GM21825 (cell line): ENCODE results near the gene ERCC6L.

Source experiments
- ATAC-seq: cut with Tn5 transposase; IDR thresholded peaks from one replicate; pipeline ENCODE4 v1.9.1; 2021; ENCODE audit warnings: mild to moderate bottlenecking, moderate library complexity; ENCODE audit not compliant: unreplicated experiment

The ERCC6L gene, protein sequence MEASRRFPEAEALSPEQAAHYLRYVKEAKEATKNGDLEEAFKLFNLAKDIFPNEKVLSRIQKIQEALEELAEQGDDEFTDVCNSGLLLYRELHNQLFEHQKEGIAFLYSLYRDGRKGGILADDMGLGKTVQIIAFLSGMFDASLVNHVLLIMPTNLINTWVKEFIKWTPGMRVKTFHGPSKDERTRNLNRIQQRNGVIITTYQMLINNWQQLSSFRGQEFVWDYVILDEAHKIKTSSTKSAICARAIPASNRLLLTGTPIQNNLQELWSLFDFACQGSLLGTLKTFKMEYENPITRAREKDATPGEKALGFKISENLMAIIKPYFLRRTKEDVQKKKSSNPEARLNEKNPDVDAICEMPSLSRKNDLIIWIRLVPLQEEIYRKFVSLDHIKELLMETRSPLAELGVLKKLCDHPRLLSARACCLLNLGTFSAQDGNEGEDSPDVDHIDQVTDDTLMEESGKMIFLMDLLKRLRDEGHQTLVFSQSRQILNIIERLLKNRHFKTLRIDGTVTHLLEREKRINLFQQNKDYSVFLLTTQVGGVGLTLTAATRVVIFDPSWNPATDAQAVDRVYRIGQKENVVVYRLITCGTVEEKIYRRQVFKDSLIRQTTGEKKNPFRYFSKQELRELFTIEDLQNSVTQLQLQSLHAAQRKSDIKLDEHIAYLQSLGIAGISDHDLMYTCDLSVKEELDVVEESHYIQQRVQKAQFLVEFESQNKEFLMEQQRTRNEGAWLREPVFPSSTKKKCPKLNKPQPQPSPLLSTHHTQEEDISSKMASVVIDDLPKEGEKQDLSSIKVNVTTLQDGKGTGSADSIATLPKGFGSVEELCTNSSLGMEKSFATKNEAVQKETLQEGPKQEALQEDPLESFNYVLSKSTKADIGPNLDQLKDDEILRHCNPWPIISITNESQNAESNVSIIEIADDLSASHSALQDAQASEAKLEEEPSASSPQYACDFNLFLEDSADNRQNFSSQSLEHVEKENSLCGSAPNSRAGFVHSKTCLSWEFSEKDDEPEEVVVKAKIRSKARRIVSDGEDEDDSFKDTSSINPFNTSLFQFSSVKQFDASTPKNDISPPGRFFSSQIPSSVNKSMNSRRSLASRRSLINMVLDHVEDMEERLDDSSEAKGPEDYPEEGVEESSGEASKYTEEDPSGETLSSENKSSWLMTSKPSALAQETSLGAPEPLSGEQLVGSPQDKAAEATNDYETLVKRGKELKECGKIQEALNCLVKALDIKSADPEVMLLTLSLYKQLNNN

DNA sequence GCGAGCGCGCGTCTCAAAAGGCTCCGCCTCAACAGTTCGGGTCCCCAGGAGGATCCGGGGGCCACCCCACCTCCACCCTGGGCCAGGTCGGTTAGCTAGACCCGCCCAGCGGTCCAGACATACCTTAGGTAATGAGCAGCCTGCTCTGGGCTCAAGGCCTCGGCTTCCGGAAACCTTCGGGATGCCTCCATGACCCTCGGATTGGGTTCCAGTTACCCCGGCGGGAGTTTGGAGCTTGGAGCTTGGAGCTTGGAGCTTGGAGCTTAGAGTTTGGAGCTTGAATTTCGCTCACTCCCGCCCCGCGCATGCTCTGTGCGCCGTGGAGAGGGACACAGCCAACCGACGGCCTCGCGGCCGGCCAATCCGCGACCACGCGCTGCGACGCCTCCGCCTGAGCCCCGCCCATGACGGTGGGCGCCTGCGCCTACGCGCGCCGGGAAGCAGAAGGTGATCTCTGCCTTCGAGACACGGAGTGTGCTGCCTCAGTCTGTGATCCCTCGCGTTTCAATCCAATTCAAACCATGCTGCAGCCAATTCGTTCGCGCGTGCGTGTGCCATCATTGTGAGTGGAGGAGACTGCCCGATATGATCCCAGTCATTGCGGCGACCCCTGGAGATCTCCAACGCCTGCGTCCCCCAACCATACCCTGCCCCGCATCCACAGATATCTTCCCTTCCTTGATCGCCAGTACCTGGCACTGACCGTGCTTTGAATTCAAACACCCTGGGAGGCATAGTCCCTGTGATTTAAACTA is at the start of gene ERCC6L:
TSS of gene ERCC6L (minus strand) at position 307 of the 755 bp plus-strand sequence. CDS start at position 191, 116 bp downstream.
- peak; percentile 97 for ATAC-seq

DNA sequence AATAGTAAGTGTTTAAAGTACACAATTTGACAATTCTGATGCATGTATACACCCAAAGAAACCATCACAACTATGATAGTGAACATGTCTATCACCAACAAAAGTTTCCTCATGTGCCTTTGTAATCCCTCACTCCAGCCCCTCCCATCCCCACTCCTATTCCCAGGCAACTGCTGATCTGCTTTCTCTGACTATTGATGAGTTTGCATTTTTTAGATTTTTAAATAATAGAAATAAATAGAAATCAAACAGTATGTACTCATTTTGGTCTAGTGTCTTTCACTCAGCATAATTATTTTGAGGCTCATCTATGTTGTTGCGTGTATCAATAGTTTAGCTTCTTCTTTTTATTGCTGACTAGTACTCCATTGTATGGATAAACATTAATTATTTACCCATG is 43.5 kb upstream of the ERCC6L start:
- no peak for ATAC-seq

DNA sequence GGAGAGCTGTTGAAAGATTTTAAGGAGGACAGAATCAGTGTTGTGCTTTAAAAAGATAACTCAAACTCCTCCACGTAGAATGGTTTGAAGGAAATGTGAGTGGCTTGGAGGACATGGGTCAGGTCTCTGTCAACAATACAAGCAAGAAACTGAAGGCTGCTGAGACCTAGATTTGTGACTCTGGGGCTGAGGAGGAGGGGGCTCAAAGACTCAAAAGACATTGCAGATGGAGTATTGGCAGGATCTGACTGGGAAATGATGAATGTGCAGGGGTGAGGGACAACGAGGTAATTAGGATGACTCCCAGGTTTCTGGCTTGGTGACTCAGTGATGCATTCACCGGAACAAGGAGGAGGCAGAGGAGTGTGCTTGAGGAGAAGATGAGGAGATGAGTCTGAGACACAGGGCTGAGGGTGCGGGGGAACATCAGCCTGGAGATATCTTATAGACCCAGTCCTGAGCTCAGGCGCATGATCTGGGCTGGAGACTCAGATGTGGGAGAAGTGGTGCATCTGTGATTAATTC is 41.6 kb upstream of the ERCC6L start:
- no peak for ATAC-seq

DNA sequence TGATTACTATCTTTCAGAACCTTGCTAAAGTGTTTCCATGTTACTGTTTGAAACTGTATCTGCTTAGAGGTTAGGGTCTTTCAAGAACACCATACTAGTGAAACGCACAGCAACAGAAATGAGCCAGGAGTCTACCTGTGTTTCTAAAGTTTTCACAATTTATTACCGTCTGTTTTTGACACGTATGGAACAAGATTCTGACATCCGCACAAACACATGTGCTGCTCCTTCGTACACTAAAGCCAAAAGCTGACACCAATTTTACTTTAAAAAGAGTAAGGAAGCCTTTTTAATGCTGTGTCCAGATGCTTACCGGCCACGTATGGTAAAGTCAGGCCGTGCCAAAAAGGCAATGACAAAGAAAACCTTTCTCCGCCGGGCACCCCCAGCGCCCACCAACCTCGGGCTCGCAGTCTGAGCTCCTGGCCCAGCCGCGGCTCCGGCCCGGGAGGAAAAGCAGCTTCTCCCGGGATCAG is 37.7 kb upstream of the ERCC6L start:
- no peak for ATAC-seq

DNA sequence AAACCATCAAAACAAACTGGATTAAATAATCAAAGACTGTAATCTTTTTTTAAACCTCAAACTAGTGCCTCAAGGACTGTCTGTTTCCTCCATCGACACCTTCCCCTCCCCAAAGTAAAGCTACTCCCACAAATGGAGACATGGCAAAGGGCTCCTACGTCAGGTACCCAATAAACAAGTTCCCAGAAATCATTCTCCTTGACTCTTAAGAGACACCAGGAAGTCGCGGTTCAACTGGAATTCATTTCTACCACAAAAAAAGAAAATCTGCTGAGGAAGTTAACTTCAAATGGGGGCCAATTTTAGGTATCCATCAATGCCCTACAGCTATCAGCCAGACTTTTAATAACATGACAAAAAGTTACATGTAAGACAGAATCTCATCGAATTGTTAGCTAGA is 35.7 kb upstream of the ERCC6L start:
- ATAC-seq: no peak

DNA sequence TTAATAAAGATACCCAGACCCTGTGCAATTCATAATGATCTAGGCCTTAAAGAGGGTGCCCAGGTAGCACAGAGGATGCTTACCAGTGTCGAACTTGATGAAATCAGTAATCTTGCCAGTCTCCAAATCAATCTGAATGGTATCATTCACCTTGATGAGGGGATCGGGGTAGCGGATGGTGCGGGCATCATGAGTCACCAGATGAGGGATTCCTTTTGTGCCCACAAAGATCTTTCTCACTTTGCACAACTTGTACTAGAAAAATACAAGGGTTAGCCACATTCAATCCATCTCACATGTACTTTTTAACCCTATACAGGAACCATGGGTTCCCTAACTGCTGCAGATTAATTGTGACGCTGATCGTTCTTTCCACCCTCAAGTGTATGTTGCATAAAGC is 34.9 kb upstream of the ERCC6L start:
- ATAC-seq: no peak

DNA sequence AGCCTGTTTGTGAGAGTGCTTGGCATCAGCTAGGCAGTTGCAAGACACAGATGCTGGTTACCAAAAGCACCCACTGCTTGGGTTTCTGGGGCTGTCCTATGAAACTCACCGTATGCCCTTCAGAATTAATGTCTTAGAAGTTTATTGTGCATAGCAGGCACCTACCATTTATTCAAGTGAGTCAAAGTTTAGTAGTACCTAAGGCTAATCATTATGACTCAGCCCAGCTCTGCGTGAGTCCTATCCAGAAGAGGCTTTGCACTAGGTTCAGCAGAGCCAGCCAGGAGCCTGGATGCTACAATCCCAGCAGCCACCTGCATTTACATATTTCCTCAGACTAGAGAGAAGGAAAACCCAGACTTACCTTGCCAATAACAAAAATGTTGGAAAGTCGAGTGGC is 34.0 kb upstream of the ERCC6L start:
- ATAC-seq: no peak

DNA sequence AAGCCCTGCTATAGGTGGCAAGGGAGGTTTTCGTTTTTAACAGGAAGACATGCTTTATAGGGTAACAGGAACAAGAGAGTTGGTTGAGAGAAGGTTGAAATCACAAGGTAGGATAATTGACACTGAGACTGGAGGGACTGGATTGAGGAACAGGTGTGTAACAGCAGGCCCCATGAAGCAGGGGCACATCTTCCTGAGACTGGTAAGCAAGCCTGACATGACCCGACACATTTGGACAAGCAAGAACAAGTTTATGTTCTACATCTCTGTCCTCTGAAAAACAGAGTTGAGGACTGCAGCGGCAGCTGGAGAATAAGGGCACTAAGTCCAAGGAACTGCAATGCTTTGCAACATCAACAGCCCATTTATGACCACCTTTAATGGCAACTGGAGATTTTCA is 33.0 kb upstream of the ERCC6L start:
- ATAC-seq: no peak

DNA sequence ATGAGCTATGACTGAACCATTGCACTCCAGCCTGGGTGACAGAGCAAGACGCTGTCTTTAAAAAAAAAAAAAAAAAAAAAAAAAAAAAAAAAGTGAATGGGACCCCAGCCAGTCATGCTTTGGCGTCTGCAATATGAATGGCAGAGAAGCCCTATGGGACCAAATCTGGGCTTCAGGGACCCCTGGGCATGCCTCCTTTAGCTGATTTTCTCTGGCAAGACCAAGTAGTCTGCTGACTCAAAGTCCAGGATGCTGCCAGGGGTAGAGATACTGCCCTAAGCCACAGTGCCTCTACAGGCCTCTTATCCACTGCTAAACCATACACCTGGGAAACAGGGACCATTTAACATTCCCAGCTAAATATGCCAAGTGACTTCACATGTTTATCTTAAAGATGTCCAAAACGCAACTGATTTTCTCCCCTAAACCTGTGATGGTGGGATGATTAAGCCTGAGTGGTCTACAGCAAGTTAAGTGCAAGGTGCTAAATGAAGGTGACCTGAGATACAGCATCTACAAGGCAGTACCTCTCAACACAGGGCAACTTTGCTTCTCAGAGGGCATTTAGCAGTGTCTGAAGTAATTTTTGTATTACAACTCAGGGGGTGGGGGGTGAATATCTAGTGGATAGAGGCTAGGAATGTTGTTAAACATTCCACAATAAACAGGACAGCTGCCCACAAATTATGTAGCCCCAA is 32.4 kb upstream of the ERCC6L start:
- no peak for ATAC-seq

DNA sequence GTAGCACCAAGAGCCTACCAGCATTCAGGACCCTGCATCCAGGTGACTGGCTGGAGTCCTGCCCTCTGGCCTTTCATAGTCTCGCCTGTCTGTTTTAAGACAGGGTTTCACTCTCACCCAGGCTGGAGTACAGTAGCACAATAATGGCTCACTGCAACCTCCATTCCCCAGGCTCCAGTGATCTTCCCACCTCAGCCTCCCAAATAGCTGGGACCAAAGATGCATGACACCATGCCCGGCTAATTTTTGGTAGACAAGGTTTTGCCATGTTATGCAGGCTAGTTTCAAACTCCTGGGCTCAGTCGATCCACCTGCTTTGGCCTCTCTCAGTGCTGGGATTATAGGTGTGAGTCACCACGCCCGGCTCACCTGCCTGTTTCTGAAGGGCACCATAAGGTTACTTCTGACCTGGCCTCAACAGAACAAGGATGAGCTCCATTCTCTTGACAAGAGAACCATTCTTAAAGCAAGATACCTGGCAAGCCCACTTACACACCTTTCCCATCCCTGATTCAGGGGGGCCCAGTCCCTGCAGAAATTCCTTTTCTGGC is 31.6 kb upstream of the ERCC6L start:
- ATAC-seq: no peak

DNA sequence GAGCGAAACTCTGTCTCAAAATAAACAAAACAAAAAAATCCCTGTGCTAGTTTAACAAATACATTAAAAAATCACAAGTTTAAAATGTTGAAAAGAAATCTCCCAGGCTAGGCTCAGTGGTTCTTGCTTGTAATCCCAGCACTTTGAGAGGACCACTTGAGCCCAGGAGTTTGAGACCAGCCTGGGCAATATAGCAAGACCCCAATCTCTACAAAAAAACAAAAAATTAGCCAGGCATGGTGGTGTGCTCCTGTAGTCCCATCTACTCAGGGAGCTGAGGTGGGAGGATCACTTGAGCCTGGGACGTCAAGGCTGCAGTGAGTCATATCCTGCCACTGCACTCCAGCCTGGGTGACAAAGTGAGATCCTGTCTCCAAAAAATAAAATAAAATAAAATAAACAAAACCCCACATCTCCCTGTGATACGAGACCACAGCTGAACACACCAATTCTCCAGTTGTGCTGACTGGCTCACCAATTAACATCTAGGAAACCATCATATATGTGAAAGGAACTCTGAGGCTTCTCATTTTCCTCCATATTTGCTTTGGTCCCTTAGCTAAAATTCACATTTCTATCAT is 30.9 kb upstream of the ERCC6L start:
- no peak for ATAC-seq

DNA sequence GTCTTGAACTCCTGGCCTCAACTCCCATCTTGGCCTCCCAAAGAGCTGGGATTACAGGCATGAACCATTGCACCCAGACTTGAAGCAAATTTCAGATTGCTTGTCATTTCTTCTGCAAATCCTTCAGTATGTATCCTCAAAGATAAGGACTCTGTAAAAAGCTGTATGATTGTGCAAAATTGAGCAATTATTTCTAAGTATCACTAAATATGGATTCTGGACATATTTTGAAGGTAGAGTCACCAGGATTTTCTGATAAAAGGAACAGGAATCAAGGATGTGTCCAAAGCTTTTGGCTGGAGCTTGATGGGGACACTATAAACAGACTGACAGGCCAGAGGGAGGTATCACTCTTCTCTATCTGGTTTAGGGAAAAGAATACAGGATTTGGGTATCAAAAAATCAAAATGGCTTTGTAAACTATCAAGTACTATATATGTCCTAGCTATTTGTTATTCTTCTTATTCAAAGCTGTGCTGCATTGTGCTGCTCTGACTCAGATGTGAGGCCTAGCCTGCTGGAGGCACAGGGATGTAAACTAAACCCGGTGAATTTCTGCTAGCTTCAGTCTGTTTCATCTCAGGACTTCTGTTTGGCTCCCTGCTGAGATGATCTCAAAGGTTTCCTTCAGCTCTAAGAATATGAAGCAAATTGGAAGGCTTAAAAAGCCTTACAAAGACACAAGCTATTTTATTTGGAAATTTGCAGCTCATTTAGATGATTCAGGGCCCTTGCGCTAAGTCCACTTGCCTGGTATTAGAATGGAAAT is 30.0 kb upstream of the ERCC6L start:
- ATAC-seq: no peak

DNA sequence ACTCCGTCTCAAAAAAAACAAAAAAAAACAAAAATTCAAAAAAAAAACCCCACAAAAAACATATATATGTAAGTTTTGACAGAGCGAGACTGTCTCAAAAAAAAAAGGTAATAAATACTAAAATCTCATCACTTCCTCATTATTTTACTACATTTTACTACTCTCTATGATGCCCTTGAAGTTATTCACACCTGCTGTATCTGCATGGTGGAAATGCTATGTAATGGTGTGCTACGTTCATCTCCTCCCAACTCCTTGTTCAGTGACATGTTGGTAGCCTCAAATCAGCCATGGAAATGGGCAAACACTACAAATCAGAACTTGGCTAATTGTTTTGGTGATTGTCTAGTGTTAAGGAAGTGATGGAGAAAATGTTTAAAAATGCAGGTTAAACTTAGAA is 26.4 kb upstream of the ERCC6L start:
- no peak for ATAC-seq

DNA sequence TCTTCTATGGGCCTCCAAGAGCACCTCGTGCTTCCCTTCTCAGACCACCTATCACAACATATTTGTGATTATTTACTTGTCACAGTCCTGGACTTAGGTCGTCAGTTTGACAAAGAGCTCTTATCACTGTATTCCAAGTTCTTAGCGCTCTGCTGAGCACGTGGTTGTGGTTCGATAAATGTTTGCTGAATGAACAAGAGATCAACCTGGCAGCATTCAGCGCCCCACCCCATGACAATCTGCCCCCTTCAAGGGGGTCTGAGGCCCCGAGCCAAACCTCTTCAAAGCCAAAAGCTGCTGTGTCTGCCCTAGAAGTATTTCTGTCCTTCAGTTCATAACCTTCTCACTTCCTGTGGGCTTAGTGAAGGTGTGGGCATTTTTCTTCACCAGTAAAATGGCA is 23.2 kb upstream of the ERCC6L start:
- no peak for ATAC-seq

DNA sequence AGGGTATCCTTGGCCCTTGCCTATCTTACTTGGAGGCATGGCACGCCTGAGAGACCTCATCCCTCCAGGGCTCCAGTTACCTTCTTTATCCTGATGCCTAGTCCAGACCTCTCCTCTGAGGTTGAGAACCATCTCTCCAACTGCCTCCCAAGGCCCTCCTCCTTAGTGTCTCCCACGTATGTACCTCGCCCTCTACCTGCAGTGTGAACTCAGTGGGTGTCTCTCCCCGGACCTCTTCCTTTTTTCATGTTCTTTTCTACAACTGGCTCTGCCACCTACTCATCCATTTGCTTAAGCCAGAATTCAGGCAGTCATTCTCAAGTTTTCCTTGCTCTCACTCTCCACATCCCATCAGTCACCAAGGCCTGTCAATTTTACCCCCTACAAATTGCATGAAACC is 21.6 kb upstream of the ERCC6L start:
- no peak for ATAC-seq

DNA sequence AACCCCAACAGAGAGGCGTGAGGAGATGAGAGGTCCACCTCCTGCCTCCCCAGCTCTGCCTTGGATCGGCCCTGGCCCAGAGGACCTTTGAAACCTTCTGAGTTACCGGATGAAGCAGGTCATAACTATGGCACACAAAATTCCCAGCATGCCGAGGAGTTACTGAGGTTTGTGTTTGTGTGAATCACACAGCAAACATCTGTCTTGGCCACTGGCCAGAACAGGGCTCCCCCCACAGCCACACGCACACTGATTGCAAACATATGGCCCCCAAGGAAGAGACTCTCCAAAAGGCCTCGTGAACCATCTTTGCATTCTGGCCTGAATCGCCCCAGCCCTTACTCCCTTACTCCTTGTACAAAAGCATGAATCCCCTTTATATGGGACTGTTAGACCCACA is 19.3 kb upstream of the ERCC6L start:
- ATAC-seq: no peak

DNA sequence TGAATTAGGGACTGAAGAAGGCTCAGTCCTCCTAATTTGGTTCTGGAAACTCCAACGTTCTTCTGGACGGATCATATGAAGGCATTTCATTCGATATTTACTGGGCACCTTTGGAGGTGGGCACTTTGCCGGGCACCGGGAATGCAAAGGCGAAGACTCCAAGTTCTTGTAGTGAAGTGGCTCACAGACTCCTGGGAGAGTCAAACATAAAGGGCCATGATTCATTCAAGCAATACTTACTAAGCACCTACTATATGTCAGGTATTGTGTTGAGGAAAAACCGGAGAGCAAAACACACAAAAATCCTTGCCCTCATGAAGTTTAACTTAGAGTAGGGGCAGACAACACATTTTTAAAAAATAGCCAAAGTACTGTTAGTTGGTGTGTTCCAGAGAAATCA is 17.0 kb upstream of the ERCC6L start:
- ATAC-seq: no peak

DNA sequence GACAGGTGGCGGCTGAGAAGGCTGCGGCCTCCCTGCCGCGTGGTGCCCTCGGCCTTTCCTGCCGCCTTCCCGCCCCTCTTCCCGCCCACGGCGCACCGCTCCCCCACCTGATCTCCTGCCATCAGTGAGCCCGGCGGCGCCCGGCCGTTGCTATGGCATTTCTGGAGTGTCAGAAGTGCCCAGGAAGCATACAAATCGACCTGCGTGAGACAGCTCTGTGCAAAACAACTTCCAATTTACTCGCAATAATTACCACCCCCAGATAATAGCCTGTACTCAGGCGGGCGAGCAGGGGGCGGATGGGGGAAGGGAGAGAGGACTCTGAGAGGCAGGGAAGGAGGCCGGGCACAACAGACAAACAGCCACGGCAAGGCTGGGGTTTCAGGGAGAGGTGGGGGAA is 16.6 kb upstream of the ERCC6L start:
- ATAC-seq: no peak
